Smooth muscle cell (in vitro differentiated cells): ENCODE data around the gene TLCD4. TPM values are rescaled to one million over a fixed set of nuclear protein-coding genes. Genes with fewer than 3 reads are reported as not detected.

ENCODE experiments used
- DNase-seq: peaks from one replicate; lab custom pipeline; 2025; ENCODE audit not compliant: unreplicated experiment; lab: John Stamatoyannopoulos, UW
- H2AFZ ChIP-seq: fragments of 200-600 bp; sonication (generic); 2 replicates; pipeline ENCODE4 v1.6.0; 2016; ENCODE audit warnings: antibody characterized with exemption, low read depth, mild to moderate bottlenecking
- H3F3A ChIP-seq: fragments of 200-600 bp; sonication (generic); 2 replicates; pipeline ENCODE4 v1.6.0; 2017; ENCODE audit warnings: antibody characterized with exemption, low read depth
- H3K27ac ChIP-seq: fragments of 200-600 bp; sonication (generic); 2 replicates; pipeline ENCODE4 v1.5.1; 2016; ENCODE audit warnings: low read depth, mild to moderate bottlenecking
- H3K27me3 ChIP-seq: fragments of 200-600 bp; sonication (generic); 2 replicates; pipeline ENCODE4 v1.6.1; 2016; ENCODE audit warnings: low read depth, mild to moderate bottlenecking
- H3K36me3 ChIP-seq: fragments of 200-600 bp; sonication (generic); 2 replicates; pipeline ENCODE4 v1.5.1; 2016; ENCODE audit warnings: low read depth
- H3K4me1 ChIP-seq: fragments of 200-600 bp; sonication (generic); 2 replicates; pipeline ENCODE4 v1.5.1; 2016; ENCODE audit warnings: low read depth
- H3K4me2 ChIP-seq: fragments of 200-600 bp; sonication (generic); 2 replicates; pipeline ENCODE4 v1.6.0; 2016; ENCODE audit warnings: mild to moderate bottlenecking
- H3K4me3 ChIP-seq: fragments of 200-600 bp; sonication (generic); 2 replicates; pipeline ENCODE4 v1.5.1; 2016; ENCODE audit warnings: mild to moderate bottlenecking
- H3K79me2 ChIP-seq: fragments of 200-600 bp; sonication (generic); 2 replicates; pipeline ENCODE4 v1.6.0; 2016; ENCODE audit warnings: low read depth, mild to moderate bottlenecking
- H3K9ac ChIP-seq: fragments of 200-600 bp; sonication (generic); 2 replicates; pipeline ENCODE4 v1.6.0; 2016; ENCODE audit warnings: low read depth
- H3K9me3 ChIP-seq: fragments of 200-600 bp; sonication (generic); replicated peaks from 2 replicates; pipeline ENCODE4 v1.5.1; 2016; ENCODE audit warnings: low read depth
- H4K20me1 ChIP-seq: fragments of 200-600 bp; sonication (generic); 2 replicates; pipeline ENCODE4 v1.6.0; 2016; ENCODE audit warnings: low read depth
- CTCF ChIP-seq: fragments of 200-600 bp; sonication (generic); IDR thresholded peaks from 2 replicates; pipeline ENCODE4 v1.5.1; 2017; ENCODE audit warnings: borderline replicate concordance, mild to moderate bottlenecking, antibody characterized with exemption; ENCODE audit not compliant: insufficient read depth, poor library complexity, severe bottlenecking
- WGBS: methylation state at CpG from one replicate; pipeline ENCODE4 v1.1.7; 2016; ENCODE audit warnings: low lambda C conversion rate; 5-methylcytosine and 5-hydroxymethylcytosine counted together
- polyA plus RNA-seq: library from polyadenylated mRNA; unstranded; fragments of >200 nt; fragmentation: Nextera tagmentation; extraction: Ambion mirVana; gene quantifications from 2 replicates; pipeline ENCODE4 v1.2.1, GENCODE V29; 2016
- total RNA-seq: library from RNA; depleted of rRNA; stranded (reverse); fragments of >200 nt; gene quantifications from 2 replicates; pipeline ENCODE4 v1.2.3, GENCODE V29; 2014

The TLCD4 gene
- total RNA-seq (2.8 and 2.9 TPM in 2 replicates), polyA plus RNA-seq (0.62 and 2.8 TPM in 2 replicates)

- Histone ChIP-seq H3K27me3 (peaks cover 24% of the 10 kb centered on the region), H3K4me3 (peak within 1 kb of the TSS; percentile 66), H3K4me1 (no peaks in the 10 kb centered on the region), H3K27ac (no peak within 1 kb of the TSS), H4K20me1 (no peaks in the 10 kb centered on the region), H3K9ac (no peak within 1 kb of the TSS), H3K79me2 (no peaks in the 10 kb centered on the region), H3K4me2 (peak within 1 kb of the TSS; percentile 88), H2AFZ (peak within 1 kb of the TSS; percentile 78), H3K36me3 (no peaks in the 10 kb centered on the region), H3K9me3 (no peaks in the 10 kb centered on the region), H3F3A (no peaks in the 10 kb centered on the region)
- no peak for DNase-seq
- under 1% methylated on average over 78 of the region's 108 CpGs for WGBS
- no peak for TF ChIP-seq CTCF
Observed at GRCh38 chr1:95117207-95118066, at the start of gene TLCD4. TLCD4 (plus strand) TSS chr1:95117355; CDS start chr1:95143902, 26,547 bp downstream.

GRCh38 chr1:95067568-95067967, 49.6 kb upstream of the TLCD4 start:
- H3K27ac ChIP-seq: no peak overlapping the region
- H3K4me3 ChIP-seq: no peak overlapping the region
- H2AFZ ChIP-seq: no peak overlapping the region
- no peaks in the 10 kb centered on the region for H3K4me1 ChIP-seq
- no peaks in the 10 kb centered on the region for H4K20me1 ChIP-seq
- TF ChIP-seq CTCF: no peak
- WGBS: 84% methylated on average over 5 of the region's 5 CpGs
- no peak overlapping the region for H3K9ac ChIP-seq
- H3K36me3 ChIP-seq: no peaks in the 10 kb centered on the region
- no peak overlapping the region for H3K4me2 ChIP-seq
- DNase-seq: no peak
- no peaks in the 10 kb centered on the region for H3K27me3 ChIP-seq
- H3K79me2 ChIP-seq: no peaks in the 10 kb centered on the region
- no peaks in the 10 kb centered on the region for H3F3A ChIP-seq
- H3K9me3 ChIP-seq: no peaks in the 10 kb centered on the region

GRCh38 chr1:95068956-95069709, 48.0 kb upstream of the TLCD4 start:
- WGBS: 86% methylated on average over 6 of the region's 6 CpGs
- Histone ChIP-seq H3K79me2 (no peaks in the 10 kb centered on the region), H3K4me3 (no peak overlapping the region), H4K20me1 (no peaks in the 10 kb centered on the region), H3K27ac (no peak overlapping the region), H3K27me3 (no peaks in the 10 kb centered on the region), H3K4me1 (peaks cover 4% of the 10 kb centered on the region), H3K9ac (no peak overlapping the region), H3F3A (no peaks in the 10 kb centered on the region), H3K9me3 (no peaks in the 10 kb centered on the region), H3K4me2 (no peak overlapping the region), H2AFZ (no peak overlapping the region), H3K36me3 (no peaks in the 10 kb centered on the region)
- no peak for TF ChIP-seq CTCF
- no peak for DNase-seq
